Neural cell (in vitro differentiated cells): ENCODE results near the gene ARHGEF11.

Experiments used
- CTCF ChIP-seq: fragments of 450-650 bp; IDR thresholded peaks from 2 replicates; pipeline ENCODE4 v1.5.1; 2014; ENCODE audit warnings: antibody characterized with exemption, mild to moderate bottlenecking, moderate library complexity; ENCODE audit not compliant: poor library complexity, severe bottlenecking
- EP300 ChIP-seq: fragments of 450-650 bp; conservative IDR thresholded peaks from 2 replicates; pipeline ENCODE4 v1.6.1; 2014; ENCODE audit warnings: antibody characterized with exemption, mild to moderate bottlenecking, moderate library complexity; ENCODE audit not compliant: poor library complexity, severe bottlenecking
- TAF1 ChIP-seq: IDR thresholded peaks from 2 replicates; pipeline ENCODE4 v1.6.1; 2012; ENCODE audit warnings: low read depth

- no peak for TF ChIP-seq EP300
- TF ChIP-seq CTCF = no peak
- no peak for TF ChIP-seq TAF1
These were observed 45.8 kb downstream of the ARHGEF11 start for GRCh38 chr1:156999596-157000320.
